Measurements from ENCODE around the gene NPDC1. TPM values are rescaled to one million over a fixed set of nuclear protein-coding genes. Genes with fewer than 3 reads are reported as not detected.
A peak's percentile ranks its signal among the peaks of the same experiment; 100 is the strongest.

The NPDC1 gene
- total RNA-seq, 8 experiments from 2014 or later = 19.0 to 61.7 (median 30.5) TPM

- ATAC-seq (replicated peaks in 6 of 8) = no peak
- in situ Hi-C loops (cut with MboI; ENCODE audit: low pct_unique_long_range_greater_than_20kb in 2 of 9, low sequenced_read_pairs in 9 of 9, unreplicated experiment in 9 of 9) = no loop called here
- no peak overlapping the region for H3K4me3 ChIP-seq
- H3K4me1 ChIP-seq (replicated peaks in 1 of 2) = peaks cover 4 to 9% of the 10 kb centered on the region in 2 donors
- WGBS, 10 experiments = 71 to 90% (median 76%) methylated on average over 1 to 9 of the region's 24 CpGs; no CpG with 5 or more reads in 6 of the 10 experiments
- H3K27ac ChIP-seq = no peak overlapping the region
Observed at GRCh38 chr9:137080260-137081122, 34.5 kb upstream of the NPDC1 start.

- Histone ChIP-seq H3K4me1 (replicated peaks in 1 of 2) (peaks cover 2 to 8% of the 10 kb centered on the region in 2 donors), H3K4me3 (peak overlapping the region in 1 of 5 donors; percentile 68), H3K27ac (no peak overlapping the region)
- in situ Hi-C loops (cut with MboI; ENCODE audit: low pct_unique_long_range_greater_than_20kb in 2 of 9, low sequenced_read_pairs in 9 of 9, unreplicated experiment in 9 of 9) = no loop called here
- ATAC-seq (replicated peaks in 6 of 8) = no peak
- no CpG with 5 or more reads among the region's 13 CpGs for WGBS, 10 experiments
Observed at GRCh38 chr9:137079401-137079787, 33.4 kb upstream of the NPDC1 start.

GRCh38 chr9:137078701-137079400 is 32.9 kb upstream of the NPDC1 start:
- peak overlapping the region in 3 of 5 donors; percentile 42 to 68 (median 45) for H3K4me3 ChIP-seq
- in situ Hi-C loops (cut with MboI; ENCODE audit: low pct_unique_long_range_greater_than_20kb in 2 of 9, low sequenced_read_pairs in 9 of 9, unreplicated experiment in 9 of 9) = no loop called here
- peak in 1 of 8 experiments; percentile 2 for ATAC-seq (replicated peaks in 6 of 8)
- WGBS, 10 experiments = 15 to 85% (median 49%) methylated on average over 1 to 12 of the region's 51 CpGs; no CpG with 5 or more reads in 6 of the 10 experiments
- H3K4me1 ChIP-seq (replicated peaks in 1 of 2) = peaks cover 2 to 8% of the 10 kb centered on the region in 2 donors
- no peak overlapping the region for H3K27ac ChIP-seq

DNA sequence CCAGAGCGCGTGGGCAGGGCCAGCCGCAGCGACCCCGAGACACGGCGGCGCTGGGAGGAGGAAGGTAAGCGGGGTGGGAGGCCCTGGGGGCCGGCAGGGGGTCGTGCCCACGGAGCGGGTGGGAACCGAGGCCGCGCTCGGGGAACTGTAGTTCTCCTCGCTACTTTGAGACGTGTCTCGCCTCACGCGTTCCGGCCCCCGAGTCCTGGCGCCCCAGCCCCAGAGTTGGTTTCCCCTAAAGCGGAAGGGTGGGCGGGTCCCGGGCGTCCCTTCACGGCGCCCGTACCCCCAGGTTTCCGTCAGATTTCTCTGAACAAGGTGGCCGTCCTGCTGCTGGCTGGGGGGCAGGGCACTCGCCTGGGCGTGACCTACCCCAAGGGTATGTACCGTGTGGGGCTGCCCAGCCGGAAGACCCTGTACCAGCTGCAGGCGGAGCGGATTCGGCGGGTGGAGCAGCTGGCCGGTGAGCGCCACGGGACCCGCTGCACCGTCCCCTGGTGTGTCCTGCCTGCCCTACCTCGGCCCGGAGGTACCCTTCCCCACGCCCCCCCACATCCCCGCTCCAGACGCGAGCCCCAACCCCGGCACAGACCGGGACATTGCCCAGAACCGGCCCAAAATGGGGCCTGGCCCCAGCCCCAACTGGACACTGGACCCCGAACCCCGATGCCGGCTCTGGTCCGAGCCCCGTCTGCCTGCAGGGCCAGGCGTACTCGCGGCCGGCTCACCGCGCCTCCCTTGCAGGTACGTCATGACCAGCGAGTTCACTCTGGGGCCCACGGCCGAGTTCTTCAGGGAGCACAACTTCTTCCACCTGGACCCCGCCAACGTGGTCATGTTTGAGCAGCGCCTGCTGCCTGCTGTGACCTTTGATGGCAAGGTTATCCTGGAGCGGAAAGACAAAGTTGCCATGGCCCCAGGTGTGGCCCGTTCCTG is 32.0 kb upstream of the NPDC1 start:
- WGBS, 10 experiments = 0 to 40% methylated on average over 1 to 2 of the region's 76 CpGs; no CpG with 5 or more reads in 8 of the 10 experiments
- in situ Hi-C loops (cut with MboI; ENCODE audit: low pct_unique_long_range_greater_than_20kb in 2 of 9, low sequenced_read_pairs in 9 of 9, unreplicated experiment in 9 of 9) = no loop called here
- H3K27ac ChIP-seq = no peak overlapping the region
- peak overlapping the region; percentile 19 to 68 (median 42) for H3K4me3 ChIP-seq
- H3K4me1 ChIP-seq (replicated peaks in 1 of 2) = peaks cover 2 to 6% of the 10 kb centered on the region in 2 donors
- peak; percentile 5 to 41 (median 15) for ATAC-seq (replicated peaks in 6 of 8)

- Histone ChIP-seq H3K27ac (no peak within 1 kb of the TSS), H3K4me3 (peak within 1 kb of the TSS; percentile 19 to 68 (median 42)), H3K4me1 (replicated peaks in 1 of 2) (peaks cover 2 to 6% of the 10 kb centered on the region in 2 donors)
- ATAC-seq (replicated peaks in 6 of 8) = peak; percentile 73 to 89 (median 76)
- whole genome bisulfite sequencing, 10 experiments = 5 to 40% (median 30%) methylated on average over 1 to 4 of the region's 87 CpGs; no CpG with 5 or more reads in 7 of the 10 experiments
- in situ Hi-C loops (cut with MboI; ENCODE audit: low pct_unique_long_range_greater_than_20kb in 2 of 9, low sequenced_read_pairs in 9 of 9, unreplicated experiment in 9 of 9) = no loop called here
Observed at GRCh38 chr9:137077010-137077747, 31.2 kb upstream of the NPDC1 start, which contains the start of gene UAP1L1. UAP1L1 (plus strand) TSS chr9:137077517; CDS start chr9:137077533, 16 bp downstream.

DNA sequence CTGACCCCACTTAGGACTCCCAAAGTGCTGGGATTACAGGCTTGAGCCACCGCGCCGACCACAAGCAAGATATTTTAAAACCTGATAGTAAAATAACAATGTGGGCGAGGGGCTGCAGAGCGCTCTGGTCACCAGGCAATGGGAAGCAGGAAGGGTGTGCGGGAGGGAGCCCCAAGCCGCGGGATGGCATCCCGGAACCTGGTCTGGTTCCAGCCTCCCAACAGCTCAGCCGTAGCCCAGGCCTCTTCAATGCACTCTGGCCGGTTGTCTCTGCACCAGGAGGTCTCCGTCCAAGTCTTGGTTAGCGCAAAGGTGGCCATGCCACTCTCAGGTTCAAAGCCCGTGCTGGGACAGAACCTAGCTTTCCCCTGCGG is 30.6 kb upstream of the NPDC1 start:
- no peak for ATAC-seq (replicated peaks in 6 of 8)
- peak overlapping the region in 3 of 5 donors; percentile 42 to 68 (median 45) for H3K4me3 ChIP-seq
- H3K4me1 ChIP-seq (replicated peaks in 1 of 2) = peaks cover 4 to 7% of the 10 kb centered on the region in 2 donors
- in situ Hi-C loops (cut with MboI; ENCODE audit: low pct_unique_long_range_greater_than_20kb in 2 of 9, low sequenced_read_pairs in 9 of 9, unreplicated experiment in 9 of 9) = no loop called here
- no peak overlapping the region for H3K27ac ChIP-seq
- 68 to 100% (median 80%) methylated on average over 1 to 8 of the region's 15 CpGs; no CpG with 5 or more reads in 3 of the 10 experiments for WGBS, 10 experiments

- peaks cover 13 to 16% of the 10 kb centered on the region in 2 donors for H3K4me1 ChIP-seq (replicated peaks in 1 of 2)
- H3K27ac ChIP-seq = no peak overlapping the region
- no peak overlapping the region for H3K4me3 ChIP-seq
- WGBS, 10 experiments = 59 to 92% (median 79%) methylated on average over 4 to 11 of the region's 12 CpGs; no CpG with 5 or more reads in 1 of the 10 experiments
- in situ Hi-C loops (cut with MboI; ENCODE audit: low pct_unique_long_range_greater_than_20kb in 2 of 9, low sequenced_read_pairs in 9 of 9, unreplicated experiment in 9 of 9) = no loop called here
- no peak for ATAC-seq (replicated peaks in 6 of 8)
Observed at GRCh38 chr9:137075275-137075775, 29.3 kb upstream of the NPDC1 start.

DNA sequence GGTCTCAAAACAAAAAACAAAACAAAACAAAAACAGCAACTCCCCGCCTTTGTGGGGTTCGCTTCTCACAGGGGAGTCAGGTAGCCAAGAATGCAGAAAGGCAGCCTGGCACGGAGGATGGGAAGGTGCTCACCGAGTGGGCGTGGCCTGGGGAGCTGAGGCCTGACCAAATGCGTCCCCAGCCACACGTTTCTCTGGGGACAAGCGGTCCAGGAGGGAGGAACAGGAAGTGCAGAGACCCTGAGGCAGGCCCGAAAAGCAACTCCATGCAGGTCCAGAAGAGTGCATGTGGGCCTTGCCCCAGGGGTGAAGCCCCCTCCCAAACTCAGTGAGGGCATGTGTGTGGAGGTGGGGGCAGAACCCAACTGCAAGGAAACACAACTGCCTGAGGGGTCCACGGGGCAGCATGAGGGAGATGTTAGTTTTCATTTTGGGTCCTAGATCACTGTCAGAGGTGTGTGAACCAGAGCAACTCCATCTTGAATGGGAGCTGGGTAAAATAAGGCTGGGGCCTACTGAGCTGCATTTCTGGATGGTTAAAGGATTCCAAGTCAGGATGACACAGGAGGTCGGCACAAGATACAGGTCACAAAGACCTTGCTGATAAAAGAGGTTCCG is 28.8 kb upstream of the NPDC1 start:
- WGBS, 10 experiments = 71 to 100% (median 83%) methylated on average over 1 to 7 of the region's 12 CpGs; no CpG with 5 or more reads in 4 of the 10 experiments
- ATAC-seq (replicated peaks in 6 of 8) = no peak
- Histone ChIP-seq H3K4me3 (no peak overlapping the region), H3K4me1 (replicated peaks in 1 of 2) (peaks cover 13 to 16% of the 10 kb centered on the region in 2 donors), H3K27ac (no peak overlapping the region)
- in situ Hi-C loops (cut with MboI; ENCODE audit: low pct_unique_long_range_greater_than_20kb in 2 of 9, low sequenced_read_pairs in 9 of 9, unreplicated experiment in 9 of 9) = no loop called here

- no peak for ATAC-seq (replicated peaks in 6 of 8)
- no peak overlapping the region for H3K4me3 ChIP-seq
- H3K4me1 ChIP-seq (replicated peaks in 1 of 2) = peaks cover 13 to 16% of the 10 kb centered on the region in 2 donors
- 80 to 100% (median 89%) methylated on average over 1 to 7 of the region's 8 CpGs; no CpG with 5 or more reads in 6 of the 10 experiments for WGBS, 10 experiments
- H3K27ac ChIP-seq = no peak overlapping the region
- in situ Hi-C loops (cut with MboI; ENCODE audit: low pct_unique_long_range_greater_than_20kb in 2 of 9, low sequenced_read_pairs in 9 of 9, unreplicated experiment in 9 of 9) = no loop called here
Observed at GRCh38 chr9:137073992-137074399, 28.0 kb upstream of the NPDC1 start.

DNA sequence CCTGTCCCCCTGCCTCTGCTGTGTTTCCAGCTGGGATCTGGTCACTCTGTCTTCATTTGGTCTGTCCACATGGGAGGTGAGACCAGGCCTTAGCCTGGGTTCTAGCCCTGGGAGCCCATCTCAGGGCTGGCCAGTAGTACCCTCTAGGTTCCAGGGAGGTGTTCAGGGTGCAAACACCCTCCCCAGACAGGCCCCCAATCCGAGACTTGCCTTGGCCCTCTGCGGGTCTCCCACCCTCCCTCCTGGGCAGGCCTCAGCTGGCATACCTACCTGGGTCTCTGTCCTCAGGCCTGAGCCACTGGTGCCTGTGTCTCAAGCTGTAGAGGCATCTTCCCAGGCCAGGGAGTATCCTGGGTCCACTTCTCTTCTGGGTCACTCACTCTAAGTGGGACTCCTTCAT is 25.3 kb upstream of the NPDC1 start:
- peak overlapping the region in 3 of 5 donors; percentile 46 to 58 (median 51) for H3K4me3 ChIP-seq
- 60 to 80% methylated on average over 1 of the region's 2 CpGs; no CpG with 5 or more reads in 8 of the 10 experiments for WGBS, 10 experiments
- H3K4me1 ChIP-seq (replicated peaks in 1 of 2) = peaks cover 11 to 15% of the 10 kb centered on the region in 2 donors
- in situ Hi-C loops (cut with MboI; ENCODE audit: low pct_unique_long_range_greater_than_20kb in 2 of 9, low sequenced_read_pairs in 9 of 9, unreplicated experiment in 9 of 9) = no loop called here
- no peak for ATAC-seq (replicated peaks in 6 of 8)
- peak overlapping the region; percentile 61 to 88 for H3K27ac ChIP-seq

GRCh38 chr9:137070906-137071275 is 24.9 kb upstream of the NPDC1 start:
- peak; percentile 7 to 81 (median 72) for ATAC-seq (replicated peaks in 6 of 8)
- H3K4me1 ChIP-seq (replicated peaks in 1 of 2) = peaks cover 11 to 15% of the 10 kb centered on the region in 2 donors
- in situ Hi-C loops (cut with MboI; ENCODE audit: low pct_unique_long_range_greater_than_20kb in 2 of 9, low sequenced_read_pairs in 9 of 9, unreplicated experiment in 9 of 9) = no loop called here
- 0 to 10% methylated on average over 1 to 2 of the region's 6 CpGs; no CpG with 5 or more reads in 8 of the 10 experiments for WGBS, 10 experiments
- peak overlapping the region; percentile 38 to 58 (median 46) for H3K4me3 ChIP-seq
- H3K27ac ChIP-seq = peak overlapping the region; percentile 61 to 88

All from motor neuron (in vitro differentiated cells).